A549 (cell line): ENCODE measurements around the gene PDLIM7. TPM values are rescaled to one million over a fixed set of nuclear protein-coding genes. Genes with fewer than 3 reads are reported as not detected.

ENCODE experiments used
- ATAC-seq, 2 experiments: fragments of 200-7000 bp in 1 of 2; fragments of >200 bp in 1 of 2; cut with Nextera tagmentation in 1 of 2; cut with Tn5 transposase in 1 of 2; 3 replicates each; pipeline versions ENCODE4 v1.8.0 to v1.9.1; 2018 to 2020; ENCODE audit warnings: mild to moderate bottlenecking in 1 of 2, moderate library complexity in 1 of 2
- CTCF ChIA-PET: fragments of 300-600 bp; sonication (Branson Sonifier 250); formaldehyde crosslinking; extraction: SDS; loops from one replicate; lab custom pipeline; 2021; ENCODE audit warnings: antibody characterized with exemption, inconsistent platforms; lab: Yijun Ruan, JAX
- POLR2A ChIA-PET: fragments of 350-600 bp; formaldehyde crosslinking; extraction: SDS; loops from one replicate; lab custom pipeline; 2021; ENCODE audit warnings: antibody characterized with exemption, inconsistent platforms; lab: Yijun Ruan, JAX
- DNase-seq, 2 experiments: peaks; one replicate each; pipeline versions ENCODE4 v3.0.0 to v3.0.0-alpha.2; 2011 to 2016; ENCODE audit warnings: low read depth in 1 of 2, low spot score in 1 of 2
- FAIRE-seq: peaks from 2 replicates; lab custom pipeline; 2011; peaks lifted over from hg19 to GRCh38; lab: Jason Lieb, UNC
- H3K27ac ChIP-seq, 2 experiments: fragments of >200 bp; sonication (Bioruptor Twin); formaldehyde crosslinking; 3 replicates each; pipeline ENCODE4 v1.5.1; 2016 to 2017
- H3K4me1 ChIP-seq: fragments of >200 bp; sonication (Bioruptor Twin); formaldehyde crosslinking; 3 replicates; pipeline ENCODE4 v1.6.1; 2016
- H3K4me2 ChIP-seq: fragments of >200 bp; sonication (Bioruptor Twin); formaldehyde crosslinking; 3 replicates; pipeline ENCODE4 v1.6.1; 2016
- H3K4me3 ChIP-seq: fragments of >200 bp; sonication (Bioruptor Twin); formaldehyde crosslinking; 3 replicates; pipeline ENCODE4 v1.5.1; 2016
- H3K9me3 ChIP-seq: fragments of >200 bp; sonication (Bioruptor Twin); formaldehyde crosslinking; 3 replicates; pipeline ENCODE4 v1.6.1; 2016
- BHLHE40 ChIP-seq: IDR thresholded peaks from 2 replicates; pipeline ENCODE4 v1.6.1; 2012; ENCODE audit warnings: low read depth, low read length, inconsistent platforms
- CBX8 ChIP-seq: fragments of 200-600 bp; sonication (generic); IDR thresholded peaks from 2 replicates; pipeline ENCODE4 v1.6.1; 2016
- CEBPB ChIP-seq, 2 experiments: fragments of >200 bp in 1 of 2; sonication (Bioruptor Twin) in 1 of 2; formaldehyde crosslinking in 1 of 2; IDR thresholded peaks; 2 replicates each; pipeline ENCODE4 v1.6.1; 2012 to 2016
- EP300 ChIP-seq, 2 experiments: fragments of >200 bp; sonication (Bioruptor Twin); formaldehyde crosslinking; IDR thresholded peaks; 2 replicates in 1 of 2; 3 replicates in 1 of 2; pipeline ENCODE4 v1.6.1; 2016 to 2017
- ESRRA ChIP-seq: fragments of 150-350 bp; IDR thresholded peaks from 2 replicates; pipeline ENCODE4 v1.6.1; 2014; ENCODE audit warnings: mild to moderate bottlenecking, low read length, borderline replicate concordance
- FOSB ChIP-seq: fragments of 250-450 bp; sonication (Bioruptor Pico); IDR thresholded peaks from 2 replicates; pipeline ENCODE4 v1.5.0; 2020; ENCODE audit warnings: mild to moderate bottlenecking, moderate library complexity
- GATA3 ChIP-seq: IDR thresholded peaks from 2 replicates; pipeline ENCODE4 v1.6.1; 2012; ENCODE audit warnings: borderline replicate concordance
- HDAC2 ChIP-seq: fragments of 200-600 bp; sonication (generic); IDR thresholded peaks from 2 replicates; pipeline ENCODE4 v1.6.1; 2016
- HMGXB4 ChIP-seq: fragments of 250-450 bp; sonication (Bioruptor Pico); IDR thresholded peaks from 2 replicates; pipeline ENCODE4 v1.5.0; 2021; ENCODE audit warnings: mild to moderate bottlenecking, moderate library complexity, borderline replicate concordance
- HOXB13 ChIP-seq: fragments of 250-450 bp; sonication (Bioruptor Pico); IDR thresholded peaks from 2 replicates; pipeline ENCODE4 v1.5.0; 2020; ENCODE audit warnings: low read depth, mild to moderate bottlenecking, moderate library complexity
- HOXB5 ChIP-seq: fragments of 250-450 bp; sonication (Bioruptor Pico); IDR thresholded peaks from 2 replicates; pipeline ENCODE4 v1.5.0; 2020; ENCODE audit warnings: mild to moderate bottlenecking, moderate library complexity
- MAZ ChIP-seq: fragments of 150-350 bp; IDR thresholded peaks from 2 replicates; pipeline ENCODE4 v1.6.1; 2014; ENCODE audit warnings: antibody characterized with exemption, low read depth, low read length, borderline replicate concordance
- MYC ChIP-seq: IDR thresholded peaks from 2 replicates; pipeline ENCODE4 v1.6.1; 2012; ENCODE audit warnings: mild to moderate bottlenecking, inconsistent platforms, low read length, improper control_type of control experiment, borderline replicate concordance
- NPAS2 ChIP-seq: fragments of 250-450 bp; sonication (Bioruptor Pico); IDR thresholded peaks from 2 replicates; pipeline ENCODE4 v1.8.0; 2022; ENCODE audit warnings: mild to moderate bottlenecking, moderate library complexity, borderline replicate concordance
- POLR2A ChIP-seq: IDR thresholded peaks from 2 replicates; pipeline ENCODE4 v1.6.1; 2012; ENCODE audit warnings: mild to moderate bottlenecking, low read length
- RARB ChIP-seq: fragments of 250-450 bp; sonication (Bioruptor Pico); IDR thresholded peaks from 2 replicates; pipeline ENCODE4 v1.8.0; 2021; ENCODE audit warnings: mild to moderate bottlenecking, moderate library complexity
- RFX5 ChIP-seq: fragments of 450-650 bp; IDR thresholded peaks from 2 replicates; pipeline ENCODE4 v1.7.1; 2014; ENCODE audit warnings: antibody characterized with exemption, mild to moderate bottlenecking, moderate library complexity
- ZFP36 ChIP-seq: fragments of 450-650 bp; IDR thresholded peaks from 2 replicates; pipeline ENCODE4 v1.6.1; 2014; ENCODE audit warnings: borderline replicate concordance; ENCODE audit not compliant: partially characterized antibody
- ZSCAN20 ChIP-seq: fragments of 250-450 bp; sonication (Bioruptor Pico); IDR thresholded peaks from 2 replicates; pipeline ENCODE4 v1.8.0; 2022; ENCODE audit warnings: mild to moderate bottlenecking, moderate library complexity
- WGBS: methylation state at CpG from one replicate; pipeline ENCODE4 v1.1.6; 2017; ENCODE audit errors: missing lambda C conversion rate; 5-methylcytosine and 5-hydroxymethylcytosine counted together
- polyA plus RNA-seq, 4 experiments: library from polyadenylated mRNA; depleted of rRNA in 3 of 4; stranded (reverse); fragments of >200 nt; fragmentation: RNase III in 1 of 4; extraction: RNeasy Plus Mini Kit Qiagen cat#74134 plus additional on column Dnase treatment in 1 of 4; gene quantifications; 2 replicates in 3 of 4; 3 replicates in 1 of 4; pipeline ENCODE4 v1.2.3, GENCODE V29; 2011 to 2017
- TF ChIP-seq, protein P1 (sequence below): IDR thresholded peaks from 2 replicates; pipeline ENCODE4 v1.6.1; 2012; ENCODE audit warnings: low read depth, borderline replicate concordance
- TF ChIP-seq, protein P2 (sequence below): fragments of >200 bp; sonication (Bioruptor Twin); formaldehyde crosslinking; IDR thresholded peaks from 2 replicates; pipeline ENCODE4 v1.6.1; 2016
- TF ChIP-seq, protein P3 (sequence below): IDR thresholded peaks from 2 replicates; pipeline ENCODE4 v1.6.1; 2012
- TF ChIP-seq, protein P4 (sequence below): fragments of >200 bp; sonication (Bioruptor Twin); formaldehyde crosslinking; IDR thresholded peaks from 3 replicates; pipeline ENCODE4 v1.6.1; 2016

Gene PDLIM7
- polyA plus RNA-seq, 2 of the 4 experiments (the other 2 are of a cell fraction): 30.7 to 124 TPM

- FAIRE-seq: no peak
- Histone ChIP-seq H3K4me2 (no peak overlapping the region), H3K4me3 (no peak overlapping the region), H3K9me3 (no peaks in the 10 kb centered on the region), H3K4me1 (peaks cover 17% of the 10 kb centered on the region), H3K27ac (no peak overlapping the region)
- no peak for ATAC-seq
- TF ChIP-seq BHLHE40 (no peak), FOSB (CRISPR knock-in tag) (no peak), HOXB13 (CRISPR knock-in tag) (no peak), HDAC2 (no peak), CEBPB (IDR thresholded peaks at IDR 0.05) (no peak), GATA3 (no peak), CBX8 (no peak), POLR2A (no peak), ZSCAN20 (CRISPR knock-in tag) (no peak), EP300 (IDR thresholded peaks at IDR 0.05) (no peak), ESRRA (no peak), NPAS2 (CRISPR knock-in tag) (no peak)
- TF ChIP-seq, protein P1, sequence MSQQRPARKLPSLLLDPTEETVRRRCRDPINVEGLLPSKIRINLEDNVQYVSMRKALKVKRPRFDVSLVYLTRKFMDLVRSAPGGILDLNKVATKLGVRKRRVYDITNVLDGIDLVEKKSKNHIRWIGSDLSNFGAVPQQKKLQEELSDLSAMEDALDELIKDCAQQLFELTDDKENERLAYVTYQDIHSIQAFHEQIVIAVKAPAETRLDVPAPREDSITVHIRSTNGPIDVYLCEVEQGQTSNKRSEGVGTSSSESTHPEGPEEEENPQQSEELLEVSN: no peak
- TF ChIP-seq, protein P2, sequence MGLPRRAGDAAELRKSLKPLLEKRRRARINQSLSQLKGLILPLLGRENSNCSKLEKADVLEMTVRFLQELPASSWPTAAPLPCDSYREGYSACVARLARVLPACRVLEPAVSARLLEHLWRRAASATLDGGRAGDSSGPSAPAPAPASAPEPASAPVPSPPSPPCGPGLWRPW: no peak
- ChIA-PET POLR2A (no interaction called here), CTCF (interaction anchor here (2.7 kb wide), 1 partner anchor 19 kb away, joined by 9 read pairs; no protein-coding TSS in a partner anchor)
- WGBS: 90% methylated on average over 3 of the region's 3 CpGs
- DNase-seq: no peak
These were observed 22.9 kb upstream of the PDLIM7 start for GRCh38 chr5:177520271-177520670.

DNA sequence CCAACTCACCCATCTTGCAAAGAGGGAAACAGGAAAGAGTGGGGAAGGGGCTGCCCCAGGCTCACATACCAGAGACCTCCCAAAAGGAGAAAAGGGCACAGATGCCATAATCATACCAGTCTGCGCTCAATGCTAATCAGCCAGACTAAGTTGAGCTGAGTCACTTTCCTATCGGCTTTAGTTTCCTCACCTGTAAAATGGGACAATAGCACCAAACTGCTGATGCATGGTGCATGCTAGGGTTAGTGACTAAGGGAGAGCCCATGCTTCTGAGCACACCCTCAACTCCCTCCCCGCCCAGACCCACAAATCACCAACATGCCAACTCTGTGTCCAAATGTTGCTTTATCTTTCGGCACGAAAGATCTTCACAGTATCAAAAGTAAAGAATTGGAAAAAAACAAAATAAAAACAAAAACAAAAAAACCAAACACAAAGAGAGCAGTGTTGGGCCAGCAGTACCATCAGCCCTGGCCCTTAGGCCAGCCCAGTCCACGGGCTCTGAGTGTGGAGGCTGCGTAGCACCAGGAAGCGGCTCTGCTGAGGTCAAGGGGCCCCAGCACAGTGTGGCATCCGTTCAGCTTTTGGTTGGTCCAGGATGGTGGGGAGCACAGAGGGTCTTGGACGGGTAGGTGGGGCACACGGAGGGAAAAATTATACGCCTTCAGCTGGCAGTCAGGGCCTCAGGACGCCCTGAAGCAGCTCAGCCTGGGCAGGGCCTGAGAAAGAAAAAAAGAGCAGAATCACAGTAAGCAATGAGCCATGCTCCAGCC is 22.2 kb upstream of the PDLIM7 start:
- no peak overlapping the region for H3K27ac ChIP-seq
- H3K9me3 ChIP-seq: no peaks in the 10 kb centered on the region
- TF ChIP-seq GATA3 (no peak), MAZ (no peak), RARB (CRISPR knock-in tag) (no peak), HMGXB4 (CRISPR knock-in tag) (no peak), ZFP36 (no peak), RFX5 (no peak), FOSB (CRISPR knock-in tag) (no peak), HOXB5 (no peak), MYC (no peak)
- TF ChIP-seq, protein P3, sequence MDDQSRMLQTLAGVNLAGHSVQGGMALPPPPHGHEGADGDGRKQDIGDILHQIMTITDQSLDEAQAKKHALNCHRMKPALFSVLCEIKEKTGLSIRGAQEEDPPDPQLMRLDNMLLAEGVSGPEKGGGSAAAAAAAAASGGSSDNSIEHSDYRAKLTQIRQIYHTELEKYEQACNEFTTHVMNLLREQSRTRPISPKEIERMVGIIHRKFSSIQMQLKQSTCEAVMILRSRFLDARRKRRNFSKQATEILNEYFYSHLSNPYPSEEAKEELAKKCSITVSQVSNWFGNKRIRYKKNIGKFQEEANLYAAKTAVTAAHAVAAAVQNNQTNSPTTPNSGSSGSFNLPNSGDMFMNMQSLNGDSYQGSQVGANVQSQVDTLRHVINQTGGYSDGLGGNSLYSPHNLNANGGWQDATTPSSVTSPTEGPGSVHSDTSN: no peak
- TF ChIP-seq, protein P4, sequence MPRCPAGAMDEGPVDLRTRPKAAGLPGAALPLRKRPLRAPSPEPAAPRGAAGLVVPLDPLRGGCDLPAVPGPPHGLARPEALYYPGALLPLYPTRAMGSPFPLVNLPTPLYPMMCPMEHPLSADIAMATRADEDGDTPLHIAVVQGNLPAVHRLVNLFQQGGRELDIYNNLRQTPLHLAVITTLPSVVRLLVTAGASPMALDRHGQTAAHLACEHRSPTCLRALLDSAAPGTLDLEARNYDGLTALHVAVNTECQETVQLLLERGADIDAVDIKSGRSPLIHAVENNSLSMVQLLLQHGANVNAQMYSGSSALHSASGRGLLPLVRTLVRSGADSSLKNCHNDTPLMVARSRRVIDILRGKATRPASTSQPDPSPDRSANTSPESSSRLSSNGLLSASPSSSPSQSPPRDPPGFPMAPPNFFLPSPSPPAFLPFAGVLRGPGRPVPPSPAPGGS: no peak
- no peak overlapping the region for H3K4me3 ChIP-seq
- DNase-seq (no peak), ATAC-seq (no peak), FAIRE-seq (no peak)
- CTCF ChIA-PET: interaction anchor here (1.1 kb wide), 1 partner anchor 29 kb away, joined by 3 read pairs; no protein-coding TSS in a partner anchor
- H3K4me2 ChIP-seq: peak overlapping the region; percentile 47; the same call in 2 of the 3 replicates
- peaks cover 19% of the 10 kb centered on the region for H3K4me1 ChIP-seq
- WGBS: 87% methylated on average over 13 of the region's 13 CpGs
- POLR2A ChIA-PET: no interaction called here
